Measurements from ENCODE around the gene GH2. TPM values are rescaled to one million over a fixed set of nuclear protein-coding genes. Genes with fewer than 3 reads are reported as not detected.

The GH2 gene
- total RNA-seq, 2 experiments from 2014 or later = not detected

DNA sequence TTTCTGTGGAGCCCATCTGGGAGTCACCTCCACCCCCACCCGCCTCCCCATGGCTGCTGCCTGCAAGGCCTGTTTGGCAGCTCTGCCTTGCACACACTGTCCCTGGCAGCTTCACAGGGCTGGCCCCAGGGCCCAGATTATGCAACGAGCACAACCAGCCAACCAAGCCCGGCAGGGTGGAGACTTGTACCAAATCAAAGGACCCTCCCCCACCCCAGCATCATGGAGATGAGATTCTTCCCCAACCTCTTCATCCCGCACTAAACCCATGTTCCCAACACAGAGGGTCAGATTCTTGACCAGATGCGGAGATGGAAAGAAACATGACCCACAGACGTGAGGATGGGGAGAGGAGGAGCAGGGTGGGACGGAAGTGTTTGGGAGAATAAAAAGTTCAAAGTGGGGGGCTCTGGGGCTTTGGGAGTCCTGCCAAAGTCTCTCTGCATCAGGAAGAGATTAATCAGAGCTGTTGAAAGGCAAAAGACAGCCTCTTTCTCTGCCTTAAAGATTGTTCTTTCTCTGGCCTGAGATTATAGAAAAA is 43.0 kb downstream of the GH2 start:
- H3K79me2 ChIP-seq (ENCODE audit: insufficient read depth, low read depth, low read length) = peaks cover 59% of the 10 kb centered on the region
- ChIA-PET POLR2A (interaction anchor here (0.6 to 4.4 kb wide), 4 partner anchors 11 to 100 kb away, joined by 4 to 20 read pairs (median 4); partner anchors contain the start of genes FTSJ3 and PSMC5), CTCF (ENCODE audit: unreplicated experiment) (interaction anchor here (0.7 kb wide), 1 partner anchor 11 kb away, joined by 3 read pairs; no protein-coding TSS in a partner anchor)
- H3K27ac ChIP-seq (ENCODE audit: low read depth, low read length, poor library complexity, severe bottlenecking) = peak overlapping the region; percentile 43
- H3K36me3 ChIP-seq (ENCODE audit: insufficient read depth, low read length) = peaks cover 57% of the 10 kb centered on the region
- intact Hi-C loops (cut with micrococcal nuclease; ENCODE audit: unreplicated experiment) = no loop called here
- peak overlapping the region; percentile 83 for H3K4me2 ChIP-seq (ENCODE audit: low read length)
- no peaks in the 10 kb centered on the region for H3K9me2 ChIP-seq (ENCODE audit: insufficient read depth, low read length)
- H4K20me1 ChIP-seq (ENCODE audit: insufficient read depth, low read length) = peaks cover 18% of the 10 kb centered on the region
- TF ChIP-seq, protein P1, sequence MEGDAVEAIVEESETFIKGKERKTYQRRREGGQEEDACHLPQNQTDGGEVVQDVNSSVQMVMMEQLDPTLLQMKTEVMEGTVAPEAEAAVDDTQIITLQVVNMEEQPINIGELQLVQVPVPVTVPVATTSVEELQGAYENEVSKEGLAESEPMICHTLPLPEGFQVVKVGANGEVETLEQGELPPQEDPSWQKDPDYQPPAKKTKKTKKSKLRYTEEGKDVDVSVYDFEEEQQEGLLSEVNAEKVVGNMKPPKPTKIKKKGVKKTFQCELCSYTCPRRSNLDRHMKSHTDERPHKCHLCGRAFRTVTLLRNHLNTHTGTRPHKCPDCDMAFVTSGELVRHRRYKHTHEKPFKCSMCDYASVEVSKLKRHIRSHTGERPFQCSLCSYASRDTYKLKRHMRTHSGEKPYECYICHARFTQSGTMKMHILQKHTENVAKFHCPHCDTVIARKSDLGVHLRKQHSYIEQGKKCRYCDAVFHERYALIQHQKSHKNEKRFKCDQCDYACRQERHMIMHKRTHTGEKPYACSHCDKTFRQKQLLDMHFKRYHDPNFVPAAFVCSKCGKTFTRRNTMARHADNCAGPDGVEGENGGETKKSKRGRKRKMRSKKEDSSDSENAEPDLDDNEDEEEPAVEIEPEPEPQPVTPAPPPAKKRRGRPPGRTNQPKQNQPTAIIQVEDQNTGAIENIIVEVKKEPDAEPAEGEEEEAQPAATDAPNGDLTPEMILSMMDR (conservative IDR thresholded peaks at IDR 0.05; ENCODE audit: low read length) = no peak
- no peak for TF ChIP-seq EZH2phosphoT487 (IDR thresholded peaks at IDR 0.05; ENCODE audit: borderline replicate concordance, low read depth, low read length)
- no TSS peak for BruUV-seq (replicated peaks)
- peak overlapping the region; percentile 44 for H3K4me3 ChIP-seq (ENCODE audit: low read depth, low read length, poor library complexity, severe bottlenecking)
- H3K9me3 ChIP-seq (ENCODE audit: low read length) = no peaks in the 10 kb centered on the region
- peaks cover 41% of the 10 kb centered on the region for H3K4me1 ChIP-seq (ENCODE audit: insufficient read depth, low read length, poor library complexity, severe bottlenecking)
- H2AFZ ChIP-seq (ENCODE audit: low read length) = no peak overlapping the region
- DNase-seq (ENCODE audit: low spot score) = no peak

DNA sequence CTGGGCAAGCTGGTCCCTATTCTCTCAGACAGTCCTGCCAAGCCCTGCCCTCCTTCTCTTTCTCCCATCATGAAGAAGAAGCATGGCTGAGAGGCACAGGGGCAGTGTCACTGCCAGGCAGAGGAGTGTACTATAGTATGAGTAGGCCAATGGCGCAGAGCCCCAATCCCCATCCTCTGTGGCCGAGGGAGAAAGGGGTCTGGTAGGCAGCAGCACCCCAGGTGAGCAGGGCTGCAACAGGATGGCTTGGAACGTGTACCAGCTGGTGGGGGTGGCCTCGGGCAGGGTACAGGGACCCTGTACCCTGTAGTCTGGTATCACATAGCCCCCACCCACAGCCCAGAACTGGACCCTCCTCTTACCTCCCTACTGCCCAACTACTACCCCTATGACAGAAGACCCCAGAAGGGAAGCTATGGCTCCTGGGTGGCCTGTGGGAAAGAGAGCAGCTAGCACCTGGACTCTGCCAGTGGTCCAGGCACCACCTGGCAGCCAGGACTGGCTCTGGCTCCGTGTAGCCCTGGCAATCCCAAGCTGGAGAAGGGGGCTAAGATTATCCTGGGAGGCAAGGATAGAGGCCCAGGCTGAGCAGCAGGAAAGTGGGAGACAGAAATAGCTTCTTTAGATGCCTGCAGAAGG is 43.7 kb downstream of the GH2 start:
- Histone ChIP-seq H3K4me3 (ENCODE audit: low read depth, low read length, poor library complexity, severe bottlenecking) (peak overlapping the region; percentile 44), H4K20me1 (ENCODE audit: insufficient read depth, low read length) (peaks cover 18% of the 10 kb centered on the region), H3K79me2 (ENCODE audit: insufficient read depth, low read depth, low read length) (peaks cover 59% of the 10 kb centered on the region), H3K4me2 (ENCODE audit: low read length) (peak overlapping the region; percentile 83), H3K4me1 (ENCODE audit: insufficient read depth, low read length, poor library complexity, severe bottlenecking) (peaks cover 39% of the 10 kb centered on the region), H3K27ac (ENCODE audit: low read depth, low read length, poor library complexity, severe bottlenecking) (no peak overlapping the region), H3K36me3 (ENCODE audit: insufficient read depth, low read length) (peaks cover 64% of the 10 kb centered on the region), H3K9me2 (ENCODE audit: insufficient read depth, low read length) (no peaks in the 10 kb centered on the region), H3K9me3 (ENCODE audit: low read length) (no peaks in the 10 kb centered on the region), H2AFZ (ENCODE audit: low read length) (no peak overlapping the region)
- no peak for TF ChIP-seq EZH2phosphoT487 (IDR thresholded peaks at IDR 0.05; ENCODE audit: borderline replicate concordance, low read depth, low read length)
- TF ChIP-seq, protein P1 (conservative IDR thresholded peaks at IDR 0.05; ENCODE audit: low read length) = no peak
- intact Hi-C loops (cut with micrococcal nuclease; ENCODE audit: unreplicated experiment) = no loop called here
- POLR2A ChIA-PET = interaction anchor here (4.4 kb wide), 1 partner anchor 10 kb away, joined by 20 read pairs; the partner anchor contains the start of genes FTSJ3 and PSMC5
- CTCF ChIA-PET (ENCODE audit: unreplicated experiment) = no interaction called here
- no TSS peak for BruUV-seq (replicated peaks)
- no peak for DNase-seq (ENCODE audit: low spot score)

DNA sequence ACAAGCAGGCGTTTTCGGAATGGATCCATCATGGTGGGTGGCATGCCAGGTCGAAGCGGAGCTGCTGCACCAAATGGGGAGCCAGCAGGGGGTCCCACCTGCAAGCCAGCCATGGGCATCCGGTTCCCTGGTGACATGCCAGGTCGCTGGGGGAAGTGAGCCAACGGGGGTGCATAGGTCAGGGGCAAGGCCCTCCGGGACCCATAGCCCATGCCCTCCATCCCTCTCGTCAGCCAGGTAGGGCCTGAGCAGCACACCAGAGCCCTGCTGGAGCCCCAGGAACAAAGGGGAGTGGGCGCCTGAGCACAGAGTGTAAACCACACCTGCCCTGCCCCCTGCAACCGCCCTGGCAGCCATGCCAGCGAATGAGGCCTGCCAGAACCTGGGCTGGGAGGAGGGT is 44.3 kb downstream of the GH2 start:
- Histone ChIP-seq H3K79me2 (ENCODE audit: insufficient read depth, low read depth, low read length) (peaks cover 59% of the 10 kb centered on the region), H3K4me2 (ENCODE audit: low read length) (no peak overlapping the region), H4K20me1 (ENCODE audit: insufficient read depth, low read length) (peaks cover 18% of the 10 kb centered on the region), H3K9me2 (ENCODE audit: insufficient read depth, low read length) (no peaks in the 10 kb centered on the region), H3K4me1 (ENCODE audit: insufficient read depth, low read length, poor library complexity, severe bottlenecking) (peaks cover 39% of the 10 kb centered on the region), H3K4me3 (ENCODE audit: low read depth, low read length, poor library complexity, severe bottlenecking) (no peak overlapping the region), H3K9me3 (ENCODE audit: low read length) (no peaks in the 10 kb centered on the region), H3K36me3 (ENCODE audit: insufficient read depth, low read length) (peaks cover 70% of the 10 kb centered on the region), H3K27ac (ENCODE audit: low read depth, low read length, poor library complexity, severe bottlenecking) (no peak overlapping the region), H2AFZ (ENCODE audit: low read length) (no peak overlapping the region)
- intact Hi-C loops (cut with micrococcal nuclease; ENCODE audit: unreplicated experiment) = no loop called here
- BruUV-seq (replicated peaks) = no TSS peak
- POLR2A ChIA-PET = no interaction called here
- TF ChIP-seq, protein P1 (conservative IDR thresholded peaks at IDR 0.05; ENCODE audit: low read length) = no peak
- TF ChIP-seq EZH2phosphoT487 (IDR thresholded peaks at IDR 0.05; ENCODE audit: borderline replicate concordance, low read depth, low read length) = no peak
- CTCF ChIA-PET (ENCODE audit: unreplicated experiment) = no interaction called here
- no peak for DNase-seq (ENCODE audit: low spot score)

All from OCI-LY7 (cell line).